Activated CD4-positive, alpha-beta T cell treated with anti-CD3 and anti-CD28 coated beads, Interleukin-2, amount 50 U/mL, for 16 hours (primary cell): ENCODE measurements around the gene ST6GALNAC4.

Source experiments
- DNase-seq: peaks from one replicate; pipeline ENCODE4 v3.0.0-alpha.2; 2020

ST6GALNAC4 gene

GRCh38 chr9:127868278-127868902 is 48.5 kb downstream of the ST6GALNAC4 start:
- no peak for DNase-seq

GRCh38 chr9:127867356-127868277 is 49.2 kb downstream of the ST6GALNAC4 start:
- no peak for DNase-seq

- DNase-seq = no peak
These were observed 50.3 kb downstream of the ST6GALNAC4 start for GRCh38 chr9:127866535-127866934.

GRCh38 chr9:127865645-127866464 is 51.0 kb downstream of the ST6GALNAC4 start:
- DNase-seq = peak; percentile 62

GRCh38 chr9:127863191-127863621 is 53.6 kb downstream of the ST6GALNAC4 start:
- no peak for DNase-seq

- no peak for DNase-seq
These were observed 54.5 kb downstream of the ST6GALNAC4 start for GRCh38 chr9:127862075-127863011.

GRCh38 chr9:127860779-127861178 is 56.1 kb downstream of the ST6GALNAC4 start:
- no peak for DNase-seq

GRCh38 chr9:127860260-127860659 is 56.6 kb downstream of the ST6GALNAC4 start:
- no peak for DNase-seq

- no peak for DNase-seq
These were observed 58.8 kb downstream of the ST6GALNAC4 start for GRCh38 chr9:127858041-127858512.
